T47D (cell line): ENCODE data around the gene KLK3.

Experiments
- DNase-seq, 2 experiments: peaks; one replicate each; pipeline versions ENCODE4 v3.0.0 to v3.0.0-alpha.2; 2011 to 2012; ENCODE audit warnings: low read depth in 1 of 2, low spot score in 1 of 2
- JUND ChIP-seq: IDR thresholded peaks from 2 replicates; pipeline ENCODE4 v1.6.1; 2012; ENCODE audit warnings: low read depth
- in situ Hi-C: cut with HindIII; loops from 2 replicates; pipeline ENCODE4 v1.10.0; 2016; ENCODE audit warnings: low sequenced_read_pairs, low pct_unique_long_range_greater_than_20kb

KLK3 gene

DNA sequence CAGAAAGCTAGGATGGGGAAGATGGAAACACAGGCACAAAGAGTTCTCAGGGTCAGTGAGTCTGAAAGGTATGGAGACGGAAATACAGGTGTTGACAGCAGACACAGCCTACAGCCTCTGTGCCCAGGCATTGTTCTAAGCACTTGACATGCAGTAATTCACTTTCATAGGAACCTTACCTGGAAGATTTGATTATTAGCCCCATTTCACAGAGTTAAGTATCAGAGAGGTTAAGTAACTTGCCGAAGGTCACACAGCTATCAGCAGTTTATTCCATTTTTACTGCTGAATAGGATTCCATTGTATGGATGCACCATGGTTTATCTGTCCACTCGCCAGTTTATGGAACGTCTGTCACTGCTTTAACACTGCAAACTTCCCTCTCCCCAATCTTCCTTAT, 43.3 kb downstream of the KLK3 start:
- DNase-seq: no peak
- in situ Hi-C loops: no loop called here
- TF ChIP-seq JUND: no peak

DNA sequence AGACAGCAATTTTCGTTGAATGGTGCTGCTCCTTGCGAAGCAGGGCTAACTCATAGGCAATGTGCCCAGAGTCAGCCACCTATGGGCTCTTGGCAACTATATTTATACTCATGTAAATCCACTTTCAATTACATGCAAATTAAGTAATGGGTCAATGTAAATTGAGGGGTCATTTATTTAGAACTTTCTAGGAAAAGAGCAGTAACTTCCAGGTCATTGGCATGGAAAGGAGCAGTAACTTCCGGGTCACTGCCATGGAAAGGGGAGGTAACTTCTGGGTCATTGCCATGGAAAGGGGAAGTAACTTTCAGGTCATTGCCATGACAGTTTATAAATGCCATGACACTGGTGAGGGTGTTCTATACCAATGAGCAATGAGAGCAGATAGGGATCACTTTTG, 44.9 kb downstream of the KLK3 start:
- peak in 1 of 2 experiments; percentile 11 for DNase-seq
- no peak for TF ChIP-seq JUND
- in situ Hi-C loops: no loop called here

DNA sequence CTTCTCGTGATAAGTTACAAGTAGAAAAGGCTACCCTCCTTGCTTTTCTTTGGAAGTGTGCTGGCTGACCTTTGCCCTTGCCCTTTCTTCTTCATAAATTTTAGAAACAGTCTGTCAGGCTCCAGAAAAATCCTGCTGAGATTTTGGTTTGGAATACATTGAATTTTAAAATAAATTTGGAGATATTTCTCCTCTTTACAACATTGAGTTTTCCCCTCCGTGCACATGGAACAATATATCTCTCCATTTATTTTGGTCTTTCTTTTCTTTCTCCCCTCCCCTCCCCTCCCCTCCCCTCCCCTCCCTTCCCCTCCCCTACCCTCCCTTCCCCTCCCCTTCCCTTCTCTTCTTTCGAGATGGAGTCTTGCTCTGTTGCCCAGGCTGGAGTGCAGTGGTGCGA, 47.9 kb downstream of the KLK3 start:
- DNase-seq: no peak
- in situ Hi-C loops: no loop called here
- no peak for TF ChIP-seq JUND

GRCh38 chr19:50906217-50906616, 51.5 kb downstream of the KLK3 start:
- peak in 1 of 2 experiments; percentile 53 for DNase-seq
- in situ Hi-C loops: no loop called here
- no peak for TF ChIP-seq JUND

DNA sequence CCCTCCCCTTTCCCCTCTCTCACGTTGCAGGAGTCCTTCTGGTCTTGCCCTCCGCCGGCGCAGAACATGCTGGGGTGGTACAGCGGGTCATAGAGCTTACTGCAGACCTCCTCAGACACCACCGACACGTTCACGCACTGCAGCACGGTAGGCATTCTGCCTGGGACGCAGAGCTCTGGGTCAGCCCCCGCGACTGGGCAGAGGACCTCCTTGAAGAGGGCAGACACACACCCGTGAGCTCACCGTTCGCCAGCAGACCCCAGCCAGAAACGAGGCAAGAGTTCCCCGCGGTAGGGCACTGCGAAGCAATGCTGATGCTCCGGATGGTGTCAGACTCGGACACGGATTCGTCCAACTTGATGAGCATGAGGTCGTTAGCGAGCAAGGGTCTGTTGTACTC, 53.6 kb downstream of the KLK3 start:
- in situ Hi-C loops: no loop called here
- no peak for DNase-seq
- TF ChIP-seq JUND: no peak

- in situ Hi-C loops: no loop called here
- peak; percentile 74 to 94 for DNase-seq
Observed at GRCh38 chr19:50909240-50910070, 54.7 kb downstream of the KLK3 start.

More at GRCh38 chr19:50909240-50910070, 54.7 kb downstream of the KLK3 start:
- TF ChIP-seq JUND: no peak
